GM23338 (cell line): ENCODE data around the gene JAM3. TPM values are rescaled to one million over a fixed set of nuclear protein-coding genes. Genes with fewer than 3 reads are reported as not detected.

Experiments used
- ATAC-seq: fragments of 200-7000 bp; cut with Tn5 transposase; 3 replicates; pipeline ENCODE4 v1.9.1; 2020
- DNase-seq: peaks from one replicate; pipeline ENCODE4 v3.0.0-alpha.2; 2015; ENCODE audit warnings: low spot score
- H2AFZ ChIP-seq: fragments of 200-600 bp; sonication (generic); 2 replicates; pipeline ENCODE4 v1.8.0; 2016; ENCODE audit warnings: antibody characterized with exemption, mild to moderate bottlenecking, moderate library complexity
- H3F3A ChIP-seq: fragments of 200-600 bp; sonication (generic); replicated peaks from 2 replicates; pipeline ENCODE4 v1.8.0; 2017; ENCODE audit warnings: antibody characterized with exemption, mixed run types, low read depth
- H3K27ac ChIP-seq: fragments of 200-600 bp; sonication (generic); 2 replicates; pipeline ENCODE4 v1.6.1; 2016; ENCODE audit warnings: low read depth
- H3K27me3 ChIP-seq: fragments of 200-600 bp; sonication (generic); 2 replicates; pipeline ENCODE4 v1.8.0; 2016; ENCODE audit warnings: mild to moderate bottlenecking, mixed run types, moderate library complexity; ENCODE audit not compliant: insufficient read depth
- H3K36me3 ChIP-seq: fragments of 200-600 bp; sonication (generic); 2 replicates; pipeline ENCODE4 v1.8.0; 2016; ENCODE audit warnings: mild to moderate bottlenecking; ENCODE audit not compliant: insufficient read depth
- H3K4me1 ChIP-seq: fragments of 200-600 bp; sonication (generic); 2 replicates; pipeline ENCODE4 v1.8.0; 2016; ENCODE audit warnings: mild to moderate bottlenecking, moderate library complexity; ENCODE audit not compliant: insufficient read depth
- H3K4me2 ChIP-seq: fragments of 200-600 bp; sonication (generic); 2 replicates; pipeline ENCODE4 v1.7.1; 2017; ENCODE audit warnings: mixed run types
- H3K4me3 ChIP-seq: fragments of 200-600 bp; sonication (generic); 2 replicates; pipeline ENCODE4 v1.6.1; 2016; ENCODE audit warnings: mixed run types
- H3K79me2 ChIP-seq: fragments of 200-600 bp; sonication (generic); replicated peaks from 2 replicates; pipeline ENCODE4 v1.8.0; 2017; ENCODE audit warnings: mild to moderate bottlenecking; ENCODE audit not compliant: insufficient read depth
- H3K9me2 ChIP-seq: fragments of 200-600 bp; sonication (generic); 2 replicates; pipeline ENCODE4 v1.8.0; 2017; ENCODE audit not compliant: insufficient read depth
- H4K20me1 ChIP-seq: fragments of 200-600 bp; sonication (generic); replicated peaks from 2 replicates; pipeline ENCODE4 v1.8.0; 2017; ENCODE audit warnings: mild to moderate bottlenecking; ENCODE audit not compliant: insufficient read depth
- H3K27ac Mint-ChIP-seq: 2 replicates; pipeline ENCODE4 v1.8.0; 2020; ENCODE audit warnings: inconsistent platforms, mild to moderate bottlenecking, moderate library complexity, mixed read lengths
- H3K27me3 Mint-ChIP-seq: 3 replicates; pipeline ENCODE4 v1.8.0; 2022; ENCODE audit warnings: low read depth, mild to moderate bottlenecking, moderate library complexity, mixed read lengths, inconsistent platforms; ENCODE audit not compliant: insufficient read depth, poor library complexity
- H3K36me3 Mint-ChIP-seq: 3 replicates; pipeline ENCODE4 v1.8.0; 2021; ENCODE audit warnings: low read depth, mild to moderate bottlenecking, inconsistent platforms, moderate library complexity, mixed read lengths
- H3K4me1 Mint-ChIP-seq: 3 replicates; pipeline ENCODE4 v1.8.0; 2020; ENCODE audit warnings: mild to moderate bottlenecking, inconsistent platforms, mixed read lengths
- H3K4me3 Mint-ChIP-seq: 3 replicates; pipeline ENCODE4 v1.8.0; 2021; ENCODE audit warnings: moderate library complexity, mild to moderate bottlenecking, inconsistent platforms, mixed read lengths
- H3K9me3 Mint-ChIP-seq: 3 replicates; pipeline ENCODE4 v1.8.0; 2020; ENCODE audit warnings: moderate library complexity, mild to moderate bottlenecking, inconsistent platforms, mixed read lengths
- EZH2 ChIP-seq: fragments of 200-600 bp; sonication (generic); IDR thresholded peaks from one replicate; pipeline ENCODE4 v1.8.0; 2017; ENCODE audit warnings: antibody characterized with exemption, mild to moderate bottlenecking, low read depth; ENCODE audit not compliant: unreplicated experiment
- NANOG ChIP-seq: IDR thresholded peaks from 2 replicates; pipeline ENCODE4 v1.6.1; 2016; ENCODE audit warnings: antibody characterized with exemption, borderline replicate concordance
- POLR2AphosphoS5 ChIP-seq: IDR thresholded peaks from 2 replicates; pipeline ENCODE4 v1.6.1; 2016; ENCODE audit warnings: antibody characterized with exemption, low read depth
- STAT1 ChIP-seq: IDR thresholded peaks from one replicate; pipeline ENCODE4 v1.6.1; 2016; ENCODE audit warnings: antibody characterized with exemption; ENCODE audit not compliant: unreplicated experiment
- ZNF114 ChIP-seq: fragments of 250-450 bp; sonication (Bioruptor Pico); IDR thresholded peaks from 2 replicates; pipeline ENCODE4 v1.5.0; 2020; ENCODE audit warnings: mild to moderate bottlenecking, moderate library complexity
- ZNF331 ChIP-seq: fragments of 250-450 bp; sonication (Bioruptor Pico); IDR thresholded peaks from 2 replicates; pipeline ENCODE4 v1.5.0; 2020; ENCODE audit warnings: low read depth, mild to moderate bottlenecking, moderate library complexity
- polyA plus RNA-seq: library from polyadenylated mRNA; unstranded; fragments of >200 nt; fragmentation: Nextera tagmentation; extraction: Ambion mirVana; gene quantifications from 2 replicates; pipeline ENCODE4 v1.2.1, GENCODE V29; 2016
- total RNA-seq: library from RNA; depleted of rRNA; stranded (reverse); fragments of >200 nt; shearing (Covaris generic); gene quantifications from 2 replicates; pipeline ENCODE4 v1.2.3, GENCODE V29; 2014
- TF ChIP-seq, protein P1 (sequence below), 2 experiments: fragments of 200-600 bp in 1 of 2; sonication (generic) in 1 of 2; conservative IDR thresholded peaks; 2 replicates each; pipeline versions ENCODE4 v1.5.1 to v1.6.1; 2016 to 2017; ENCODE audit warnings: antibody characterized with exemption in 2 of 2, low read depth in 2 of 2, mild to moderate bottlenecking in 2 of 2, moderate library complexity in 1 of 2
- TF ChIP-seq, protein P2 (sequence below): fragments of 250-450 bp; sonication (Bioruptor Pico); IDR thresholded peaks from 2 replicates; pipeline ENCODE4 v1.5.0; 2020; ENCODE audit warnings: mild to moderate bottlenecking, moderate library complexity
- TF ChIP-seq, protein P3 (sequence below): IDR thresholded peaks from one replicate; pipeline ENCODE4 v1.6.1; 2018; ENCODE audit warnings: antibody characterized with exemption; ENCODE audit not compliant: unreplicated experiment

Gene JAM3
- total and polyA plus RNA-seq, 2 experiments from 2014 or later = 14.1 to 41.5 TPM

DNA sequence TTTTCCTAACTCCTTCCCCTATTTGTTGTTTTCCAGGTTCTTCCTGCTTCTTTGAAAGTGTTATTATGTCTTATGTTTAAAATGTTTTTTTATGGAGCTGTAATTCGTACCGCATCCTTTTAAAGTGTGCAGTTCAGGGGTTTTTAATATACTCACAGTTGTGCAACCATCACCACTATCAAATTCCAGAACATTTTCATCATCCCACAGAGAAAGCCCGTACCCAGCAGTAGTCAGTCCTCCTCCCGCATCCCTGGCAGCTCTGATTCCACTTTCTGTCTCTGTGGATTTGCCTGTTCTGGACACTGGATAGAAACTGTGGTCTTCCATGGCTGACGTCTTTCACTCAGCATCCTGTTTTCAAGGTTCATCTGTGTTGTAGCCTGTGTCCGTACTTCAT lies 73.7 kb downstream of the JAM3 start:
- H3K4me2 ChIP-seq = no peak overlapping the region

More for the DNA sequence above, 73.7 kb downstream of the JAM3 start:
- ATAC-seq = no peak
- Histone ChIP-seq H3K4me1 (no peaks in the 10 kb centered on the region), H3F3A (peaks cover 6% of the 10 kb centered on the region; the same call in 1 of the 2 replicates), H2AFZ (no peak overlapping the region), H3K9me2 (peaks cover 4% of the 10 kb centered on the region; the same call in 1 of the 2 replicates), H3K4me3 (no peak overlapping the region), H3K27me3 (no peaks in the 10 kb centered on the region), H3K79me2 (0 out of 2 replicates have a peak, but pooled peaks cover 4% of the 10 kb centered on the region), H4K20me1 (peaks cover 4% of the 10 kb centered on the region; the same call in 1 of the 2 replicates), H3K27ac (no peak overlapping the region), H3K36me3 (0 out of 2 replicates have a peak, but pooled peaks cover 7% of the 10 kb centered on the region)
- DNase-seq = no peak
- Mint-ChIP-seq H3K4me3 (no peak overlapping the region), H3K4me1 (peaks cover 4% of the 10 kb centered on the region; the same call in 1 of the 3 replicates), H3K27me3 (peaks cover 16% of the 10 kb centered on the region), H3K27ac (no peak overlapping the region), H3K9me3 (peaks cover 68% of the 10 kb centered on the region), H3K36me3 (peaks cover 77% of the 10 kb centered on the region)
- TF ChIP-seq STAT1 (no peak), NANOG (no peak), ZNF114 (no peak), ZNF331 (no peak), POLR2AphosphoS5 (no peak), EZH2 (no peak)
- TF ChIP-seq, protein P1, sequence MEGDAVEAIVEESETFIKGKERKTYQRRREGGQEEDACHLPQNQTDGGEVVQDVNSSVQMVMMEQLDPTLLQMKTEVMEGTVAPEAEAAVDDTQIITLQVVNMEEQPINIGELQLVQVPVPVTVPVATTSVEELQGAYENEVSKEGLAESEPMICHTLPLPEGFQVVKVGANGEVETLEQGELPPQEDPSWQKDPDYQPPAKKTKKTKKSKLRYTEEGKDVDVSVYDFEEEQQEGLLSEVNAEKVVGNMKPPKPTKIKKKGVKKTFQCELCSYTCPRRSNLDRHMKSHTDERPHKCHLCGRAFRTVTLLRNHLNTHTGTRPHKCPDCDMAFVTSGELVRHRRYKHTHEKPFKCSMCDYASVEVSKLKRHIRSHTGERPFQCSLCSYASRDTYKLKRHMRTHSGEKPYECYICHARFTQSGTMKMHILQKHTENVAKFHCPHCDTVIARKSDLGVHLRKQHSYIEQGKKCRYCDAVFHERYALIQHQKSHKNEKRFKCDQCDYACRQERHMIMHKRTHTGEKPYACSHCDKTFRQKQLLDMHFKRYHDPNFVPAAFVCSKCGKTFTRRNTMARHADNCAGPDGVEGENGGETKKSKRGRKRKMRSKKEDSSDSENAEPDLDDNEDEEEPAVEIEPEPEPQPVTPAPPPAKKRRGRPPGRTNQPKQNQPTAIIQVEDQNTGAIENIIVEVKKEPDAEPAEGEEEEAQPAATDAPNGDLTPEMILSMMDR (conservative IDR thresholded peaks at IDR 0.05; ENCODE audit: low read depth in 2 of 2) = no peak
- TF ChIP-seq, protein P2, sequence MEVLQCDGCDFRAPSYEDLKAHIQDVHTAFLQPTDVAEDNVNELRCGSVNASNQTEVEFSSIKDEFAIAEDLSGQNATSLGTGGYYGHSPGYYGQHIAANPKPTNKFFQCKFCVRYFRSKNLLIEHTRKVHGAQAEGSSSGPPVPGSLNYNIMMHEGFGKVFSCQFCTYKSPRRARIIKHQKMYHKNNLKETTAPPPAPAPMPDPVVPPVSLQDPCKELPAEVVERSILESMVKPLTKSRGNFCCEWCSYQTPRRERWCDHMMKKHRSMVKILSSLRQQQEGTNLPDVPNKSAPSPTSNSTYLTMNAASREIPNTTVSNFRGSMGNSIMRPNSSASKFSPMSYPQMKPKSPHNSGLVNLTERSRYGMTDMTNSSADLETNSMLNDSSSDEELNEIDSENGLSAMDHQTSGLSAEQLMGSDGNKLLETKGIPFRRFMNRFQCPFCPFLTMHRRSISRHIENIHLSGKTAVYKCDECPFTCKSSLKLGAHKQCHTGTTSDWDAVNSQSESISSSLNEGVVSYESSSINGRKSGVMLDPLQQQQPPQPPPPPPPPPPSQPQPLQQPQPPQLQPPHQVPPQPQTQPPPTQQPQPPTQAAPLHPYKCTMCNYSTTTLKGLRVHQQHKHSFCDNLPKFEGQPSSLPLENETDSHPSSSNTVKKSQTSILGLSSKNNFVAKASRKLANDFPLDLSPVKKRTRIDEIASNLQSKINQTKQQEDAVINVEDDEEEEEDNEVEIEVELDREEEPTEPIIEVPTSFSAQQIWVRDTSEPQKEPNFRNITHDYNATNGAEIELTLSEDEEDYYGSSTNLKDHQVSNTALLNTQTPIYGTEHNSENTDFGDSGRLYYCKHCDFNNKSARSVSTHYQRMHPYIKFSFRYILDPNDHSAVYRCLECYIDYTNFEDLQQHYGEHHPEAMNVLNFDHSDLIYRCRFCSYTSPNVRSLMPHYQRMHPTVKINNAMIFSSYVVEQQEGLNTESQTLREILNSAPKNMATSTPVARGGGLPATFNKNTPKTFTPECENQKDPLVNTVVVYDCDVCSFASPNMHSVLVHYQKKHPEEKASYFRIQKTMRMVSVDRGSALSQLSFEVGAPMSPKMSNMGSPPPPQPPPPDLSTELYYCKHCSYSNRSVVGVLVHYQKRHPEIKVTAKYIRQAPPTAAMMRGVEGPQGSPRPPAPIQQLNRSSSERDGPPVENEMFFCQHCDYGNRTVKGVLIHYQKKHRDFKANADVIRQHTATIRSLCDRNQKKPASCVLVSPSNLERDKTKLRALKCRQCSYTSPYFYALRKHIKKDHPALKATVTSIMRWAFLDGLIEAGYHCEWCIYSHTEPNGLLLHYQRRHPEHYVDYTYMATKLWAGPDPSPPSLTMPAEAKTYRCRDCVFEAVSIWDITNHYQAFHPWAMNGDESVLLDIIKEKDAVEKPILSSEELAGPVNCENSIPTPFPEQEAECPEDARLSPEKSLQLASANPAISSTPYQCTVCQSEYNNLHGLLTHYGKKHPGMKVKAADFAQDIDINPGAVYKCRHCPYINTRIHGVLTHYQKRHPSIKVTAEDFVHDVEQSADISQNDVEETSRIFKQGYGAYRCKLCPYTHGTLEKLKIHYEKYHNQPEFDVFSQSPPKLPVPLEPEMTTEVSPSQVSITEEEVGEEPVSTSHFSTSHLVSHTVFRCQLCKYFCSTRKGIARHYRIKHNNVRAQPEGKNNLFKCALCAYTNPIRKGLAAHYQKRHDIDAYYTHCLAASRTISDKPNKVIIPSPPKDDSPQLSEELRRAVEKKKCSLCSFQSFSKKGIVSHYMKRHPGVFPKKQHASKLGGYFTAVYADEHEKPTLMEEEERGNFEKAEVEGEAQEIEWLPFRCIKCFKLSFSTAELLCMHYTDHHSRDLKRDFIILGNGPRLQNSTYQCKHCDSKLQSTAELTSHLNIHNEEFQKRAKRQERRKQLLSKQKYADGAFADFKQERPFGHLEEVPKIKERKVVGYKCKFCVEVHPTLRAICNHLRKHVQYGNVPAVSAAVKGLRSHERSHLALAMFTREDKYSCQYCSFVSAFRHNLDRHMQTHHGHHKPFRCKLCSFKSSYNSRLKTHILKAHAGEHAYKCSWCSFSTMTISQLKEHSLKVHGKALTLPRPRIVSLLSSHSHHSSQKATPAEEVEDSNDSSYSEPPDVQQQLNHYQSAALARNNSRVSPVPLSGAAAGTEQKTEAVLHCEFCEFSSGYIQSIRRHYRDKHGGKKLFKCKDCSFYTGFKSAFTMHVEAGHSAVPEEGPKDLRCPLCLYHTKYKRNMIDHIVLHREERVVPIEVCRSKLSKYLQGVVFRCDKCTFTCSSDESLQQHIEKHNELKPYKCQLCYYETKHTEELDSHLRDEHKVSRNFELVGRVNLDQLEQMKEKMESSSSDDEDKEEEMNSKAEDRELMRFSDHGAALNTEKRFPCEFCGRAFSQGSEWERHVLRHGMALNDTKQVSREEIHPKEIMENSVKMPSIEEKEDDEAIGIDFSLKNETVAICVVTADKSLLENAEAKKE (CRISPR knock-in tag) = no peak
- TF ChIP-seq, protein P3, sequence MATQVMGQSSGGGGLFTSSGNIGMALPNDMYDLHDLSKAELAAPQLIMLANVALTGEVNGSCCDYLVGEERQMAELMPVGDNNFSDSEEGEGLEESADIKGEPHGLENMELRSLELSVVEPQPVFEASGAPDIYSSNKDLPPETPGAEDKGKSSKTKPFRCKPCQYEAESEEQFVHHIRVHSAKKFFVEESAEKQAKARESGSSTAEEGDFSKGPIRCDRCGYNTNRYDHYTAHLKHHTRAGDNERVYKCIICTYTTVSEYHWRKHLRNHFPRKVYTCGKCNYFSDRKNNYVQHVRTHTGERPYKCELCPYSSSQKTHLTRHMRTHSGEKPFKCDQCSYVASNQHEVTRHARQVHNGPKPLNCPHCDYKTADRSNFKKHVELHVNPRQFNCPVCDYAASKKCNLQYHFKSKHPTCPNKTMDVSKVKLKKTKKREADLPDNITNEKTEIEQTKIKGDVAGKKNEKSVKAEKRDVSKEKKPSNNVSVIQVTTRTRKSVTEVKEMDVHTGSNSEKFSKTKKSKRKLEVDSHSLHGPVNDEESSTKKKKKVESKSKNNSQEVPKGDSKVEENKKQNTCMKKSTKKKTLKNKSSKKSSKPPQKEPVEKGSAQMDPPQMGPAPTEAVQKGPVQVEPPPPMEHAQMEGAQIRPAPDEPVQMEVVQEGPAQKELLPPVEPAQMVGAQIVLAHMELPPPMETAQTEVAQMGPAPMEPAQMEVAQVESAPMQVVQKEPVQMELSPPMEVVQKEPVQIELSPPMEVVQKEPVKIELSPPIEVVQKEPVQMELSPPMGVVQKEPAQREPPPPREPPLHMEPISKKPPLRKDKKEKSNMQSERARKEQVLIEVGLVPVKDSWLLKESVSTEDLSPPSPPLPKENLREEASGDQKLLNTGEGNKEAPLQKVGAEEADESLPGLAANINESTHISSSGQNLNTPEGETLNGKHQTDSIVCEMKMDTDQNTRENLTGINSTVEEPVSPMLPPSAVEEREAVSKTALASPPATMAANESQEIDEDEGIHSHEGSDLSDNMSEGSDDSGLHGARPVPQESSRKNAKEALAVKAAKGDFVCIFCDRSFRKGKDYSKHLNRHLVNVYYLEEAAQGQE = no peak
